ENCODE results near the gene NT5M. TPM values are rescaled to one million over a fixed set of nuclear protein-coding genes. Genes with fewer than 3 reads are reported as not detected.

Gene NT5M
- total RNA-seq, 1 experiment from 2014 or later: 10.8 TPM

- TF ChIP-seq, protein P1, sequence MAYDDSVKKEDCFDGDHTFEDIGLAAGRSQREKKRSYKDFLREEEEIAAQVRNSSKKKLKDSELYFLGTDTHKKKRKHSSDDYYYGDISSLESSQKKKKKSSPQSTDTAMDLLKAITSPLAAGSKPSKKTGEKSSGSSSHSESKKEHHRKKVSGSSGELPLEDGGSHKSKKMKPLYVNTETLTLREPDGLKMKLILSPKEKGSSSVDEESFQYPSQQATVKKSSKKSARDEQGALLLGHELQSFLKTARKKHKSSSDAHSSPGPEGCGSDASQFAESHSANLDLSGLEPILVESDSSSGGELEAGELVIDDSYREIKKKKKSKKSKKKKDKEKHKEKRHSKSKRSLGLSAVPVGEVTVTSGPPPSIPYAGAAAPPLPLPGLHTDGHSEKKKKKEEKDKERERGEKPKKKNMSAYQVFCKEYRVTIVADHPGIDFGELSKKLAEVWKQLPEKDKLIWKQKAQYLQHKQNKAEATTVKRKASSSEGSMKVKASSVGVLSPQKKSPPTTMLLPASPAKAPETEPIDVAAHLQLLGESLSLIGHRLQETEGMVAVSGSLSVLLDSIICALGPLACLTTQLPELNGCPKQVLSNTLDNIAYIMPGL (CRISPR knock-in tag; IDR thresholded peaks at IDR 0.05): no peak
- no peak for TF ChIP-seq ZNF416 (CRISPR knock-in tag; IDR thresholded peaks at IDR 0.05)
- no peak for TF ChIP-seq SOX15 (CRISPR knock-in tag; IDR thresholded peaks at IDR 0.05)
- TF ChIP-seq, protein P2, sequence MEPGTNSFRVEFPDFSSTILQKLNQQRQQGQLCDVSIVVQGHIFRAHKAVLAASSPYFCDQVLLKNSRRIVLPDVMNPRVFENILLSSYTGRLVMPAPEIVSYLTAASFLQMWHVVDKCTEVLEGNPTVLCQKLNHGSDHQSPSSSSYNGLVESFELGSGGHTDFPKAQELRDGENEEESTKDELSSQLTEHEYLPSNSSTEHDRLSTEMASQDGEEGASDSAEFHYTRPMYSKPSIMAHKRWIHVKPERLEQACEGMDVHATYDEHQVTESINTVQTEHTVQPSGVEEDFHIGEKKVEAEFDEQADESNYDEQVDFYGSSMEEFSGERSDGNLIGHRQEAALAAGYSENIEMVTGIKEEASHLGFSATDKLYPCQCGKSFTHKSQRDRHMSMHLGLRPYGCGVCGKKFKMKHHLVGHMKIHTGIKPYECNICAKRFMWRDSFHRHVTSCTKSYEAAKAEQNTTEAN (CRISPR knock-in tag; IDR thresholded peaks at IDR 0.05): no peak
- TF ChIP-seq TEAD4 (CRISPR knock-in tag; IDR thresholded peaks at IDR 0.05): no peak
Measured at GRCh38 chr17:17341452-17341851, 38.3 kb downstream of the NT5M start (continued).

GRCh38 chr17:17342242-17342945 is 39.2 kb downstream of the NT5M start:
- H3K27me3 Mint-ChIP-seq (ENCODE audit: low read depth): no peaks in the 10 kb centered on the region
- 0 out of 2 replicates have a peak overlapping the region, but pooled peaks have one; percentile 5 for H3K27ac Mint-ChIP-seq
- DNase-seq (ENCODE audit: low spot score) (no peak), ATAC-seq (no peak)
- no peaks in the 10 kb centered on the region for H3K9me3 Mint-ChIP-seq
- H3K4me3 Mint-ChIP-seq: no peak overlapping the region
- H3K36me3 Mint-ChIP-seq: no peaks in the 10 kb centered on the region
- ChIA-PET POLR2A (no interaction called here), CTCF (interaction anchor here (0.5 kb wide), 1 partner anchor 243 kb away, joined by 4 read pairs; no protein-coding TSS in a partner anchor)
- no peaks in the 10 kb centered on the region for H3K4me1 Mint-ChIP-seq
- TF ChIP-seq ZNF423 (CRISPR knock-in tag; IDR thresholded peaks at IDR 0.05): no peak
- no peak for TF ChIP-seq RORB (CRISPR knock-in tag; IDR thresholded peaks at IDR 0.05)
- TF ChIP-seq, protein P3, sequence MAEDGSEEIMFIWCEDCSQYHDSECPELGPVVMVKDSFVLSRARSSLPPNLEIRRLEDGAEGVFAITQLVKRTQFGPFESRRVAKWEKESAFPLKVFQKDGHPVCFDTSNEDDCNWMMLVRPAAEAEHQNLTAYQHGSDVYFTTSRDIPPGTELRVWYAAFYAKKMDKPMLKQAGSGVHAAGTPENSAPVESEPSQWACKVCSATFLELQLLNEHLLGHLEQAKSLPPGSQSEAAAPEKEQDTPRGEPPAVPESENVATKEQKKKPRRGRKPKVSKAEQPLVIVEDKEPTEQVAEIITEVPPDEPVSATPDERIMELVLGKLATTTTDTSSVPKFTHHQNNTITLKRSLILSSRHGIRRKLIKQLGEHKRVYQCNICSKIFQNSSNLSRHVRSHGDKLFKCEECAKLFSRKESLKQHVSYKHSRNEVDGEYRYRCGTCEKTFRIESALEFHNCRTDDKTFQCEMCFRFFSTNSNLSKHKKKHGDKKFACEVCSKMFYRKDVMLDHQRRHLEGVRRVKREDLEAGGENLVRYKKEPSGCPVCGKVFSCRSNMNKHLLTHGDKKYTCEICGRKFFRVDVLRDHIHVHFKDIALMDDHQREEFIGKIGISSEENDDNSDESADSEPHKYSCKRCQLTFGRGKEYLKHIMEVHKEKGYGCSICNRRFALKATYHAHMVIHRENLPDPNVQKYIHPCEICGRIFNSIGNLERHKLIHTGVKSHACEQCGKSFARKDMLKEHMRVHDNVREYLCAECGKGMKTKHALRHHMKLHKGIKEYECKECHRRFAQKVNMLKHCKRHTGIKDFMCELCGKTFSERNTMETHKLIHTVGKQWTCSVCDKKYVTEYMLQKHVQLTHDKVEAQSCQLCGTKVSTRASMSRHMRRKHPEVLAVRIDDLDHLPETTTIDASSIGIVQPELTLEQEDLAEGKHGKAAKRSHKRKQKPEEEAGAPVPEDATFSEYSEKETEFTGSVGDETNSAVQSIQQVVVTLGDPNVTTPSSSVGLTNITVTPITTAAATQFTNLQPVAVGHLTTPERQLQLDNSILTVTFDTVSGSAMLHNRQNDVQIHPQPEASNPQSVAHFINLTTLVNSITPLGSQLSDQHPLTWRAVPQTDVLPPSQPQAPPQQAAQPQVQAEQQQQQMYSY (CRISPR knock-in tag; IDR thresholded peaks at IDR 0.05): peak; percentile 53; the same call in 1 of the 2 replicates

DNA sequence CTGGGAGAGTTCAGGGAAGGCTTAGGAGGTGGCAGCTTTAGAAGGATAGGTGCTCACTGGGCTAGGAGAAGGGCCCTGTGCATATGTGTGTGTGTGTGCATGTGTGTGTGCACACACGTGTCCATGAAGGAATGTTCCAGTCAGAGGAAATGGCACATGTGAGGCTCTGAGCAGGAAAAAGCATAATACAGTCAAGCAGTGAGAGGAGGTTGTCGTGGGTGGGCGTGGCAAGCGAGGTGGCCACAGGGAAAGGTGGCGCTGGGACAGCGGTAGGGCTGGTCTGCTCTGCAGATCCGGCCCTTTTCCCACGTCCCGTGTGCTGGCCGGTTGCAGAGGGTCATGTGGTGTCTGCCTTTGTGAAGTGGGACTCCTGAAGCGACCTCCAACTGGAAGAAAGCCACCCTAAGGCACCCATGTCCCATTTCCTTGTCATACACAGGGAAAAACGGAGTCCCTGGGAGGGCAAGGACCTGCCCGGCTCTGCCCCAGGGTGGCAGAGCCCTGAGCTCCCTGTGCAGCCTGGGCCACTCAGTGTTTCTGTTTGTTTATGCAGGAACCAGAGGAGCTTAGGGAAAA is 40.1 kb downstream of the NT5M start:
- Mint-ChIP-seq H3K27me3 (ENCODE audit: low read depth) (no peaks in the 10 kb centered on the region), H3K36me3 (no peaks in the 10 kb centered on the region), H3K4me3 (no peak overlapping the region), H3K27ac (no peak overlapping the region), H3K9me3 (no peaks in the 10 kb centered on the region), H3K4me1 (no peaks in the 10 kb centered on the region)
- POLR2A ChIA-PET: interaction anchor here (1.1 kb wide), 1 partner anchor 153 kb away, joined by 5 read pairs; no protein-coding TSS in a partner anchor
- TF ChIP-seq, protein P4, sequence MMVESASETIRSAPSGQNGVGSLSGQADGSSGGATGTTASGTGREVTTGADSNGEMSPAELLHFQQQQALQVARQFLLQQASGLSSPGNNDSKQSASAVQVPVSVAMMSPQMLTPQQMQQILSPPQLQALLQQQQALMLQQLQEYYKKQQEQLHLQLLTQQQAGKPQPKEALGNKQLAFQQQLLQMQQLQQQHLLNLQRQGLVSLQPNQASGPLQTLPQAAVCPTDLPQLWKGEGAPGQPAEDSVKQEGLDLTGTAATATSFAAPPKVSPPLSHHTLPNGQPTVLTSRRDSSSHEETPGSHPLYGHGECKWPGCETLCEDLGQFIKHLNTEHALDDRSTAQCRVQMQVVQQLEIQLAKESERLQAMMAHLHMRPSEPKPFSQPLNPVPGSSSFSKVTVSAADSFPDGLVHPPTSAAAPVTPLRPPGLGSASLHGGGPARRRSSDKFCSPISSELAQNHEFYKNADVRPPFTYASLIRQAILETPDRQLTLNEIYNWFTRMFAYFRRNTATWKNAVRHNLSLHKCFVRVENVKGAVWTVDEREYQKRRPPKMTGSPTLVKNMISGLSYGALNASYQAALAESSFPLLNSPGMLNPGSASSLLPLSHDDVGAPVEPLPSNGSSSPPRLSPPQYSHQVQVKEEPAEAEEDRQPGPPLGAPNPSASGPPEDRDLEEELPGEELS (CRISPR knock-in tag; IDR thresholded peaks at IDR 0.05): no peak
- no peak for TF ChIP-seq ZNF138 (CRISPR knock-in tag; conservative IDR thresholded peaks at IDR 0.05)
- TF ChIP-seq, protein P5, sequence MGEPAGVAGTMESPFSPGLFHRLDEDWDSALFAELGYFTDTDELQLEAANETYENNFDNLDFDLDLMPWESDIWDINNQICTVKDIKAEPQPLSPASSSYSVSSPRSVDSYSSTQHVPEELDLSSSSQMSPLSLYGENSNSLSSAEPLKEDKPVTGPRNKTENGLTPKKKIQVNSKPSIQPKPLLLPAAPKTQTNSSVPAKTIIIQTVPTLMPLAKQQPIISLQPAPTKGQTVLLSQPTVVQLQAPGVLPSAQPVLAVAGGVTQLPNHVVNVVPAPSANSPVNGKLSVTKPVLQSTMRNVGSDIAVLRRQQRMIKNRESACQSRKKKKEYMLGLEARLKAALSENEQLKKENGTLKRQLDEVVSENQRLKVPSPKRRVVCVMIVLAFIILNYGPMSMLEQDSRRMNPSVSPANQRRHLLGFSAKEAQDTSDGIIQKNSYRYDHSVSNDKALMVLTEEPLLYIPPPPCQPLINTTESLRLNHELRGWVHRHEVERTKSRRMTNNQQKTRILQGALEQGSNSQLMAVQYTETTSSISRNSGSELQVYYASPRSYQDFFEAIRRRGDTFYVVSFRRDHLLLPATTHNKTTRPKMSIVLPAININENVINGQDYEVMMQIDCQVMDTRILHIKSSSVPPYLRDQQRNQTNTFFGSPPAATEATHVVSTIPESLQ (CRISPR knock-in tag; IDR thresholded peaks at IDR 0.05): no peak
- DNase-seq (ENCODE audit: low spot score): no peak
- CTCF ChIA-PET: interaction anchor here (0.5 to 1.5 kb wide), 2 partner anchors 12 to 242 kb away, joined by 4 to 7 read pairs; no protein-coding TSS in a partner anchor
- ATAC-seq: no peak
